ENCODE data around the gene AQP12A. TPM values are rescaled to one million over a fixed set of nuclear protein-coding genes. Genes with fewer than 3 reads are reported as not detected.

The AQP12A gene
- polyA plus RNA-seq, 2 of the 4 experiments (the other 2 are of a cell fraction): not detected

DNA sequence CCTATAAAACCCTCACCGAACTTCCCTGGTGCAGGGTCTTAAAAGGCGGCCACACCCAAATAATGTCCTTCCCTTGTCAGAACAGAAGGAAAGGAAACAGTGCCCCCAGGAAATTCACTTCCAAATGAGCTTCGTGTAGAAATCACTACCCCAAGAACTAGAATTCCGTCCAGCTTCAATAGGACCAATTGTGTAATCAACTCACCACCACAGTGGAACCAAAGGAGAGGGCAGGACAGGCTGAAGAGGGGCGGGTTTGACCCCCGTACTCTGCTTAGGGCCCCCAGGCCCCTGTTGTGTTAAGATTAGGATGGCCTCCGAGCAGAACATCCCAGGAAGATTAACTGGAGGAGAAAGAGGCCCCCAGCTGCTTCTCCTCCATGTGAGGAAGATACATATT lies 42.3 kb upstream of the AQP12A start (continued):
- TF ChIP-seq HEYL (CRISPR knock-in tag; IDR thresholded peaks at IDR 0.05) (no peak), CBX8 (IDR thresholded peaks at IDR 0.05) (no peak)
- TF ChIP-seq, protein P1, sequence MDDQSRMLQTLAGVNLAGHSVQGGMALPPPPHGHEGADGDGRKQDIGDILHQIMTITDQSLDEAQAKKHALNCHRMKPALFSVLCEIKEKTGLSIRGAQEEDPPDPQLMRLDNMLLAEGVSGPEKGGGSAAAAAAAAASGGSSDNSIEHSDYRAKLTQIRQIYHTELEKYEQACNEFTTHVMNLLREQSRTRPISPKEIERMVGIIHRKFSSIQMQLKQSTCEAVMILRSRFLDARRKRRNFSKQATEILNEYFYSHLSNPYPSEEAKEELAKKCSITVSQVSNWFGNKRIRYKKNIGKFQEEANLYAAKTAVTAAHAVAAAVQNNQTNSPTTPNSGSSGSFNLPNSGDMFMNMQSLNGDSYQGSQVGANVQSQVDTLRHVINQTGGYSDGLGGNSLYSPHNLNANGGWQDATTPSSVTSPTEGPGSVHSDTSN (IDR thresholded peaks at IDR 0.05): no peak

DNA sequence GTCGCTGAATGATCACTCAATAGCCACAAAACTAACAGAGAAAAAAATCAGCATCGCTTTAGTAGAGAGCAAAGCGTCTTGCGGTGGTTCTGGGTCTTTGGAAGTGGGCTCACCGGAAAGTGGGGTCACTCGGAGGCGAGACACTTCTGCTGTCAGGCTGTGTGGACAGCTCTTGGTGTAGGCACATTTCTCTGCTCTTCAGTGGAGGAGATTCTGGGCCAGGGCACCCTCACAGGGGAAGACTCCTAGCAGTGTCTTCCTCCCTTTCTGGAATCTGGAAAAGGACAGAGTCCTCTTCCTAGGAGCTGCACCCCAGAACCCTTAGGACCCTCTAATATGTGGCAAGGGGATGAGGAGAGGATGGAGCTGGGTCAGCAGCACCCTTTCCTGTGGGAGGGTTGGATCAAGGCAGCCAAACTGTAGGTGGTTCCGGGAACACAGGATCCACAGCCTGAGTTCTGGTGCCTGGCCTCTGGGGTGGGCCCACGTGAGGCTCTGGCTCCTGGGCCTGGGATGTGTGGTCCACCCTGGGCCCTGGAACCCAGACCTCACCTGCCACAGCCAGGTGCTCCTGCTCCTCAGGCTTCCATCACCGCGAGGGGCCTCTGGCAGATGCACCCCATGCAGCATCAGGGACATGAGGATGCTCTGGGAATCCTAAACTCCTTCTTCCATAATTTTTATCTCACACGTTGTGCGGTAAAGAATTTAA lies 41.3 kb upstream of the AQP12A start:
- WGBS (ENCODE audit: missing lambda C conversion rate): 20% methylated on average over 13 of the region's 13 CpGs
- ChIA-PET CTCF (interaction anchor here (1.6 kb wide), 1 partner anchor 191 kb away, joined by 3 read pairs; no protein-coding TSS in a partner anchor), POLR2A (no interaction called here)
- Histone ChIP-seq H3K4me2 (no peak overlapping the region), H3K4me3 (no peak overlapping the region), H3K9me3 (peaks cover 3% of the 10 kb centered on the region; the same call in 1 of the 3 replicates), H3K4me1 (no peaks in the 10 kb centered on the region), H3K27ac (no peak overlapping the region)
- no peak for DNase-seq (ENCODE audit: low read depth in 1 of 2, low spot score in 1 of 2)
- no peak for FAIRE-seq
- ATAC-seq: no peak
- no peak for TF ChIP-seq CHD2 (IDR thresholded peaks at IDR 0.05; ENCODE audit: low read length, partially characterized antibody)
- TF ChIP-seq SMC3 (IDR thresholded peaks at IDR 0.05): no peak
- no peak for TF ChIP-seq JUNB (IDR thresholded peaks at IDR 0.05)
- TF ChIP-seq KDM5A (IDR thresholded peaks at IDR 0.05): no peak
- no peak for TF ChIP-seq HDAC2 (IDR thresholded peaks at IDR 0.05)
- TF ChIP-seq, protein P2, sequence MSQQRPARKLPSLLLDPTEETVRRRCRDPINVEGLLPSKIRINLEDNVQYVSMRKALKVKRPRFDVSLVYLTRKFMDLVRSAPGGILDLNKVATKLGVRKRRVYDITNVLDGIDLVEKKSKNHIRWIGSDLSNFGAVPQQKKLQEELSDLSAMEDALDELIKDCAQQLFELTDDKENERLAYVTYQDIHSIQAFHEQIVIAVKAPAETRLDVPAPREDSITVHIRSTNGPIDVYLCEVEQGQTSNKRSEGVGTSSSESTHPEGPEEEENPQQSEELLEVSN (IDR thresholded peaks at IDR 0.05; ENCODE audit: borderline replicate concordance, low read depth): no peak
- no peak for TF ChIP-seq RAD21 (conservative IDR thresholded peaks at IDR 0.05 in 1 of 2, IDR thresholded peaks at IDR 0.05 in 1 of 2)
- TF ChIP-seq SREBF2 (IDR thresholded peaks at IDR 0.05): no peak
- TF ChIP-seq RNF2 (IDR thresholded peaks at IDR 0.05; ENCODE audit: borderline replicate concordance, low read depth): no peak
- TF ChIP-seq, protein P1 (IDR thresholded peaks at IDR 0.05): no peak

DNA sequence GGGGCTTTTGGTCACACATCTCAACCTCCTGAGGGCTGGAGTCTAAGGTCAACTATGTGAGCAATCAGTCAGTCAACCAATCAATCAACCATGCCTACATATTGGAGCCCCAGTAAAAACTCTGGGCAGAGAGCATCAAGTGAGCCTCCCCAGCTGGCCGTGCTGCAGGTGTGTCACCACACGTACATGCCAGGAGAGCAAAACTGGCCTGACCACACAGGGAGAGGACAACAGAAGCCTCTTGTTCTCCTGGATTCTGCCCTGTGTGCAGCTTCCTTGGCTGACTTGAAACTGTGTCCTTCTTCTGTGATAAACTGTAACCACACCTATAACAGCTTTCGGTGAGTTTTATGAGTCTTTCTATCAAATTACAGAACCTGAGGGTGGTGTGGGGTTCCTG lies 40.5 kb upstream of the AQP12A start:
- Histone ChIP-seq H3K4me1 (no peaks in the 10 kb centered on the region), H3K27ac (no peak overlapping the region), H3K4me2 (no peak overlapping the region), H3K4me3 (no peak overlapping the region), H3K9me3 (peaks cover 3% of the 10 kb centered on the region; the same call in 1 of the 3 replicates)
- FAIRE-seq: no peak
- ChIA-PET CTCF (interaction anchor here (1.6 kb wide), 1 partner anchor 191 kb away, joined by 3 read pairs; no protein-coding TSS in a partner anchor), POLR2A (no interaction called here)
- no peak for DNase-seq (ENCODE audit: low read depth in 1 of 2, low spot score in 1 of 2)
- ATAC-seq: no peak
- 18% methylated on average over 2 of the region's 3 CpGs for WGBS (ENCODE audit: missing lambda C conversion rate)
- no peak for TF ChIP-seq BCL3 (IDR thresholded peaks at IDR 0.05)
- TF ChIP-seq TP53 (CRISPR knock-in tag; IDR thresholded peaks at IDR 0.05): no peak
- TF ChIP-seq, protein P3, sequence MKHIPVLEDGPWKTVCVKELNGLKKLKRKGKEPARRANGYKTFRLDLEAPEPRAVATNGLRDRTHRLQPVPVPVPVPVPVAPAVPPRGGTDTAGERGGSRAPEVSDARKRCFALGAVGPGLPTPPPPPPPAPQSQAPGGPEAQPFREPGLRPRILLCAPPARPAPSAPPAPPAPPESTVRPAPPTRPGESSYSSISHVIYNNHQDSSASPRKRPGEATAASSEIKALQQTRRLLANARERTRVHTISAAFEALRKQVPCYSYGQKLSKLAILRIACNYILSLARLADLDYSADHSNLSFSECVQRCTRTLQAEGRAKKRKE (CRISPR knock-in tag; IDR thresholded peaks at IDR 0.05; ENCODE audit: low read depth): no peak
- no peak for TF ChIP-seq SREBF2 (IDR thresholded peaks at IDR 0.05)
- TF ChIP-seq CHD2 (IDR thresholded peaks at IDR 0.05; ENCODE audit: low read length, partially characterized antibody): no peak
- TF ChIP-seq USF2 (IDR thresholded peaks at IDR 0.05): no peak
- TF ChIP-seq FOSB (CRISPR knock-in tag; IDR thresholded peaks at IDR 0.05): no peak
- TF ChIP-seq NPAS2 (CRISPR knock-in tag; IDR thresholded peaks at IDR 0.05; ENCODE audit: borderline replicate concordance): no peak
- no peak for TF ChIP-seq RNF2 (IDR thresholded peaks at IDR 0.05; ENCODE audit: borderline replicate concordance, low read depth)
- no peak for TF ChIP-seq JUNB (IDR thresholded peaks at IDR 0.05)
- TF ChIP-seq NR3C1 (IDR thresholded peaks at IDR 0.05): no peak
- TF ChIP-seq, protein P1 (IDR thresholded peaks at IDR 0.05): no peak
- no peak for TF ChIP-seq ZSCAN20 (CRISPR knock-in tag; IDR thresholded peaks at IDR 0.05)
- no peak for TF ChIP-seq PHF8 (IDR thresholded peaks at IDR 0.05; ENCODE audit: borderline replicate concordance, low read depth)
- no peak for TF ChIP-seq JUN (IDR thresholded peaks at IDR 0.05)
- no peak for TF ChIP-seq HOXB5 (CRISPR knock-in tag; IDR thresholded peaks at IDR 0.05)
- no peak for TF ChIP-seq MAFK (IDR thresholded peaks at IDR 0.05; ENCODE audit: partially characterized antibody)
- no peak for TF ChIP-seq HDAC2 (IDR thresholded peaks at IDR 0.05)
